GM12875 (cell line): ENCODE data around the gene LMTK2.

ENCODE experiments used
- H3K4me3 ChIP-seq: one replicate; pipeline ENCODE4 v1.5.1; 2011; ENCODE audit warnings: low read depth, low read length, control low read depth
- CTCF ChIP-seq: IDR thresholded peaks from 2 replicates; pipeline ENCODE4 v1.5.1; 2011; ENCODE audit warnings: low read depth, mild to moderate bottlenecking, control low read depth, inconsistent platforms, low read length, moderate library complexity, borderline replicate concordance; ENCODE audit not compliant: insufficient read depth

Gene LMTK2

GRCh38 chr7:98254516-98254915 is 147.9 kb downstream of the LMTK2 start:
- TF ChIP-seq CTCF = no peak
- H3K4me3 ChIP-seq = no peak overlapping the region

- TF ChIP-seq CTCF = no peak
- no peak overlapping the region for H3K4me3 ChIP-seq
Observed at GRCh38 chr7:98254951-98255610, 148.4 kb downstream of the LMTK2 start.

- H3K4me3 ChIP-seq = no peak overlapping the region
- TF ChIP-seq CTCF = no peak
Observed at GRCh38 chr7:98256431-98256830, 149.8 kb downstream of the LMTK2 start.

GRCh38 chr7:98257701-98258100 is 151.0 kb downstream of the LMTK2 start:
- no peak overlapping the region for H3K4me3 ChIP-seq
- TF ChIP-seq CTCF = no peak
